ACC112 (cell line): ENCODE data around the gene SALL4.
A peak's percentile ranks its signal among the peaks of the same experiment; 100 is the strongest.
"Not testable (repeated sequence)": the region's sequence is repeated elsewhere in the genome, so short reads cannot be mapped to it uniquely, and the experiment has no call there.

Source experiments
- H2AFZ ChIP-seq: fragments of 200-600 bp; sonication (generic); one replicate; pipeline ENCODE4 v1.6.0; 2017; ENCODE audit warnings: antibody characterized with exemption, low read length; ENCODE audit not compliant: unreplicated experiment
- H3K27ac ChIP-seq: fragments of 200-600 bp; sonication (generic); 2 replicates; pipeline ENCODE4 v1.5.1; 2014; ENCODE audit warnings: low read depth, mild to moderate bottlenecking, antibody characterized with exemption, low read length, moderate library complexity
- H3K27me3 ChIP-seq: fragments of 200-600 bp; sonication (generic); 2 replicates; pipeline ENCODE4 v1.6.1; 2014; ENCODE audit warnings: mild to moderate bottlenecking, antibody characterized with exemption, low read length, moderate library complexity, mixed read lengths; ENCODE audit not compliant: insufficient read depth
- H3K36me3 ChIP-seq: fragments of 200-600 bp; sonication (generic); 2 replicates; pipeline ENCODE4 v1.6.1; 2016; ENCODE audit warnings: mild to moderate bottlenecking, antibody characterized with exemption, low read length, moderate library complexity, mixed read lengths; ENCODE audit not compliant: insufficient read depth
- H3K4me1 ChIP-seq: fragments of 200-600 bp; sonication (generic); one replicate; pipeline ENCODE4 v1.6.1; 2016; ENCODE audit warnings: low read length, mixed read lengths; ENCODE audit not compliant: insufficient read depth, unreplicated experiment, control insufficient read depth
- H3K4me3 ChIP-seq: fragments of 200-600 bp; sonication (generic); 2 replicates; pipeline ENCODE4 v1.5.1; 2014; ENCODE audit warnings: mild to moderate bottlenecking, low read depth, low read length
- H3K79me2 ChIP-seq: fragments of 200-600 bp; sonication (generic); one replicate; pipeline ENCODE4 v1.6.0; 2016; ENCODE audit warnings: low read length; ENCODE audit not compliant: control insufficient read depth, unreplicated experiment, insufficient read depth

The SALL4 gene

DNA sequence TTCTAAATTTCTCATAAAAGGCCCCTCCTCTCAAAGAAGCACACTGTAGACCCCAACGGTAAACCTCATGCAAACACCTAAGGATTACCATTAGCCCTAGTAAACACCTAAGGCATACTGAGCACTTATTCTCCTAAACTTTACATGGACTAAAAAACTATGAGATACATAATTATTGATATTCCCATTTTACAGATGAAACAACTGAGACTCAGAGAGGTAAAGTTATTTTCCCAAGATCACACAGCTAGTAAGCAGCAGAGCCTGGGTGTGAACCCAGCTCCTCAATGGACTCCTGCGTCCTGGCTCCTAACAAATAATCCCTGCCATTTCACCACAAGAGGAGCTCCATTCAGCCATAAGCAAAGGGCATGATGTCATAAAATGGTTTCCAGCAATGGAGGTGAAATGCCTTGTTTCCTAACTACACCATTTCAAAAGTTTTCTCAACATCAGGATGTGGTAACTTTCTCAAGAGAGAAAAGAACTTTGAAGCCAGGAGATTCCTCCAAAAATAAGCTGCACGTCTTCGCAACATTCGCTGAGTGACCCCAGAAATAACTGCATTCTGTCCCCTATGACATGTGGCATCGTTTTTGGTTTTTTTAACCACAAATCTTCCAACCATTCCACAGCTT is 38.2 kb downstream of the SALL4 start:
- no peak overlapping the region for H3K27ac ChIP-seq
- no peaks in the 10 kb centered on the region for H3K4me1 ChIP-seq
- H2AFZ ChIP-seq: no peak overlapping the region
- no peaks in the 10 kb centered on the region for H3K36me3 ChIP-seq
- H3K27me3 ChIP-seq: no peaks in the 10 kb centered on the region
- no peak overlapping the region for H3K4me3 ChIP-seq
- H3K79me2 ChIP-seq: no peaks in the 10 kb centered on the region

DNA sequence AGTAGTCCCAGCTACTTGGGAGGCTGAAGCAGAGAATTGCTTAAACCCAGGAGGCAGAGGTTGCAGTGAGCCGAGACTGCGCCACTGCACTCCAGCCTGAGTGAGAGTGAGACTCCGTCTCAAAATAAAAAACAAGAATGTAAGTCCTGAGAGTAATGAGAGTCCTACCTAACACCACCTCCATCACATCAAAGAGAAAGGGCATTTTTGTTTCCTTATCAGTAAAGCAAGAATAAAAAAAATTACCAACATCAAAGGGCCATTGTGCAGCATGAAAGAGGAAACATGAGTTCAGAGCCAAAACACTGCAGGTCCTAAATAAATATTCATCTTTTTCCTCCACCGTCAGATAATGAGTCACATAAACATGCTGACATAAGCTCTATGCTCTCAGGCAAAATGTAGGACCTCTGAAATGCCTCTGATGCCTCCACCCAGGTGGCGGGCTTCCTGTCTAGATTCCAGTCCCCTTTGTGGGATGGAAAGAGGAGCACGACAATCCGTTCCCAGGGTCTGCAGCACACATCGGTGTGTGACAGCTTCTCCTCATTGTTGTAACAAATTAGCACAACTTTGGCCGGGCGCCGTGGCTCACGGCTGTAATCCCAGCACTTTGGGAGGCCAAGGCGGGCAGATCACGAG is 41.3 kb downstream of the SALL4 start:
- Histone ChIP-seq H3K36me3 (no peaks in the 10 kb centered on the region), H3K4me1 (no peaks in the 10 kb centered on the region), H3K27ac (no peak overlapping the region), H3K27me3 (no peaks in the 10 kb centered on the region), H3K79me2 (no peaks in the 10 kb centered on the region), H3K4me3 (no peak overlapping the region), H2AFZ (no peak overlapping the region)

GRCh38 chr20:51759769-51760510 is 42.4 kb downstream of the SALL4 start:
- H3K27ac ChIP-seq: no peak overlapping the region
- H3K79me2 ChIP-seq: no peaks in the 10 kb centered on the region
- H3K4me1 ChIP-seq: no peaks in the 10 kb centered on the region
- H2AFZ ChIP-seq: no peak overlapping the region
- no peak overlapping the region for H3K4me3 ChIP-seq
- no peaks in the 10 kb centered on the region for H3K36me3 ChIP-seq
- H3K27me3 ChIP-seq: no peaks in the 10 kb centered on the region

DNA sequence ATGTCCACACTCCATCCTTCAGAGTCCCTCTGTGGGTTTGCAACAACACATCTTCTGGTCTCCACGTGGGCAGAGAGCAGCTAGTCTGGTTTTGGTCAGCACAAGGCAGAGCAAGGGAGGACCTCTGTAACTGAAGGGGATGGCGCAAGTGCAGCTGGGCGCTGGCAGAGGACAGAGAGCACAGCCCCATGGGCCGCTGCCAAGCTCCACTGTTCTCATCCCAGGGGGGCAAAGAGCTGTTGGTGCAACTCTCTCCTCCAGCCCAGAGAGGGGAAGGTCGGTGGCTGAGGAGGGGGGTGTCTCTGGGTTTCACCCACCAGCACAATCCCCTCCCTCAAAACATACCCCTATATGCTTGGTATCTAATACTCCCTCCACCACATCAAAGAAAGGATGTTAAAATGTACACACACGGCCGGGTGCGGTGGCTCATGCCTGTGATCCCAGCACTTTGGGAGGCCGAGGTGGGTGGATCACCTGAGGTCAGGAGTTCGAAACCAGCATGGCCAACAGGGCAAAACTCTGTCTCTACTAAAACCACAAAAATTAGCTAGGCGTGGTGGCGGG is 43.3 kb downstream of the SALL4 start:
- no peak overlapping the region for H2AFZ ChIP-seq
- H3K4me1 ChIP-seq: no peaks in the 10 kb centered on the region
- H3K4me3 ChIP-seq: no peak overlapping the region
- H3K79me2 ChIP-seq: no peaks in the 10 kb centered on the region
- no peak overlapping the region for H3K27ac ChIP-seq
- H3K36me3 ChIP-seq: no peaks in the 10 kb centered on the region
- no peaks in the 10 kb centered on the region for H3K27me3 ChIP-seq

DNA sequence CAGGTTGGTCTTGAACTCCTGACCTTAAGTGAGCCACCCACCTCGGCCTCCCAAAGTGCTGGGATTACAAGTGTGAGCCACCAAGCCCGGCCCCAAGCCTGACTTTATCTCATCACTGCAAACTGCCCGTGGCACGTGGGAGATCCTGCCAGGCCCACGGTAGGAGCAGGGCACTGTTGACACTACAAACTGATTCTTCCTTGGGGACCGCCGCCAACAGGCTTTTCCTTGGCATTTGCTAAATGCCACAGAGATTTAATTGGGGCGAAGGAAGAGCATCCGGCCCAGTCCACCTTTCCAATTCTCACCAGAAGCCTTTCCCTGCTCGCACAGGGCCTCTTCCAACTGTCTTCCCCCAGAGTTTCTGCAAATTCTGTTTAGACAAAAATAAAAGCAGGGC is 45.1 kb downstream of the SALL4 start:
- Histone ChIP-seq H3K27me3 (no peaks in the 10 kb centered on the region), H2AFZ (no peak overlapping the region), H3K4me3 (no peak overlapping the region), H3K27ac (no peak overlapping the region), H3K4me1 (peaks cover under 1% of the 10 kb centered on the region), H3K79me2 (no peaks in the 10 kb centered on the region), H3K36me3 (no peaks in the 10 kb centered on the region)

GRCh38 chr20:51756653-51757052 is 45.7 kb downstream of the SALL4 start:
- peaks cover 6% of the 10 kb centered on the region for H3K4me1 ChIP-seq
- H2AFZ ChIP-seq: no peak overlapping the region
- H3K36me3 ChIP-seq: no peaks in the 10 kb centered on the region
- no peaks in the 10 kb centered on the region for H3K27me3 ChIP-seq
- no peak overlapping the region for H3K27ac ChIP-seq
- H3K4me3 ChIP-seq: no peak overlapping the region
- H3K79me2 ChIP-seq: no peaks in the 10 kb centered on the region

- H3K79me2 ChIP-seq, H3K4me3 ChIP-seq, H2AFZ ChIP-seq, H3K36me3 ChIP-seq, H3K27me3 ChIP-seq: not testable (repeated sequence)
- H3K27ac ChIP-seq: peak overlapping the region; percentile 78; the same call in 1 of the 2 replicates
- H3K4me1 ChIP-seq: peaks cover 23% of the 10 kb centered on the region
Measured at GRCh38 chr20:51753220-51753619, 49.1 kb downstream of the SALL4 start.

- Histone ChIP-seq H3K36me3 (no peaks in the 10 kb centered on the region), H2AFZ (peak overlapping the region; percentile 10), H3K4me3 (peak overlapping the region; percentile 19), H3K27ac (peak overlapping the region; percentile 78), H3K79me2 (no peaks in the 10 kb centered on the region), H3K27me3 (no peaks in the 10 kb centered on the region), H3K4me1 (peaks cover 23% of the 10 kb centered on the region)
Measured at GRCh38 chr20:51752343-51752951, 49.9 kb downstream of the SALL4 start.

- H3K79me2 ChIP-seq: no peaks in the 10 kb centered on the region
- no peak overlapping the region for H2AFZ ChIP-seq
- H3K4me3 ChIP-seq: no peak overlapping the region
- no peaks in the 10 kb centered on the region for H3K27me3 ChIP-seq
- H3K27ac ChIP-seq: peak overlapping the region; percentile 87
- no peaks in the 10 kb centered on the region for H3K36me3 ChIP-seq
- H3K4me1 ChIP-seq: peaks cover 23% of the 10 kb centered on the region
Measured at GRCh38 chr20:51750770-51751388, 51.4 kb downstream of the SALL4 start.

GRCh38 chr20:51750037-51750769 is 52.1 kb downstream of the SALL4 start:
- Histone ChIP-seq H3K36me3 (no peaks in the 10 kb centered on the region), H2AFZ (no peak overlapping the region), H3K27me3 (no peaks in the 10 kb centered on the region), H3K4me1 (peaks cover 23% of the 10 kb centered on the region), H3K79me2 (no peaks in the 10 kb centered on the region), H3K4me3 (no peak overlapping the region), H3K27ac (peak overlapping the region; percentile 87)
